ENCODE measurements around the gene ZBTB22. TPM values are rescaled to one million over a fixed set of nuclear protein-coding genes. Genes with fewer than 3 reads are reported as not detected.

Gene ZBTB22, protein sequence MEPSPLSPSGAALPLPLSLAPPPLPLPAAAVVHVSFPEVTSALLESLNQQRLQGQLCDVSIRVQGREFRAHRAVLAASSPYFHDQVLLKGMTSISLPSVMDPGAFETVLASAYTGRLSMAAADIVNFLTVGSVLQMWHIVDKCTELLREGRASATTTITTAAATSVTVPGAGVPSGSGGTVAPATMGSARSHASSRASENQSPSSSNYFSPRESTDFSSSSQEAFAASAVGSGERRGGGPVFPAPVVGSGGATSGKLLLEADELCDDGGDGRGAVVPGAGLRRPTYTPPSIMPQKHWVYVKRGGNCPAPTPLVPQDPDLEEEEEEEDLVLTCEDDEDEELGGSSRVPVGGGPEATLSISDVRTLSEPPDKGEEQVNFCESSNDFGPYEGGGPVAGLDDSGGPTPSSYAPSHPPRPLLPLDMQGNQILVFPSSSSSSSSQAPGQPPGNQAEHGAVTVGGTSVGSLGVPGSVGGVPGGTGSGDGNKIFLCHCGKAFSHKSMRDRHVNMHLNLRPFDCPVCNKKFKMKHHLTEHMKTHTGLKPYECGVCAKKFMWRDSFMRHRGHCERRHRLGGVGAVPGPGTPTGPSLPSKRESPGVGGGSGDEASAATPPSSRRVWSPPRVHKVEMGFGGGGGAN
- 11.3 and 15.0 TPM in 2 replicates for total RNA-seq

DNA sequence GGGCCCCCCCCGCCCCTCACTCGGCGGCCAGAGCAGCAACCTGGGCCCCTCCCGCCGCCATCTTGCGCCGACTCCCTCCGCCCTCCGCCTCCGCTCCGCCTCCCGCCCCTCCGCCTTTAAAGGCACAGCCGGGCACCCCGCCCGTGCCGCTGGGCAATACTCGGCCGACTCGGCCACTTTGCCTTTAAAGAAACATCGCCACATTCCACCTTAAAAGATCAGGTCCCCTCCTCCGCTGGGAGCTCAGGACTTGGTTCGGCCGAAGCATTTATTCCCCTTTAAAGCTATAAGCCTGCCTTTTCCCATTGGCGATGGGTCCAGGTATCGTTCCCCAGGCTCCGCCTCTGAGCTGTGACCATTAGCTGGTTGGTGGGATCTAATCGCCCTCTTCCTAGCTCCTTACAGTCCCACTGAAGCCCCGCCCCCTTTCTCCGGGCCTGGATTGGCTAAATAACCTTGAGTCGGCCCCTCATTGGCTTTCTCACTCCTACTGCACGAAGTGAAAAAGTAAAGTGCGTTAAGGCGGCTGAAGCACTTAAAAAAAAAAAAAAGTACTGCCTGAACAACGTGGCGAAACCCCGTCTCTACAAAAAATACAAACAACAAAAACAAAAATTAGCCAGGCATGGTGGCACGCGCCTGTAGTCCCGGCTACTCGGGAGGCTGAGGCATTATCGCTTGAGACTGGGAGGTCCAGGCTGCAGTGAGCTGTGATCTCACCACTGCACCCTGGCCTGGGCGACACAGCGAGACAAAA lies at the start of gene ZBTB22:
Gene ZBTB22 (minus strand): TSS at position 76 of the 757 bp plus-strand sequence. CDS start 828 bp downstream, outside the sequence.

DNA sequence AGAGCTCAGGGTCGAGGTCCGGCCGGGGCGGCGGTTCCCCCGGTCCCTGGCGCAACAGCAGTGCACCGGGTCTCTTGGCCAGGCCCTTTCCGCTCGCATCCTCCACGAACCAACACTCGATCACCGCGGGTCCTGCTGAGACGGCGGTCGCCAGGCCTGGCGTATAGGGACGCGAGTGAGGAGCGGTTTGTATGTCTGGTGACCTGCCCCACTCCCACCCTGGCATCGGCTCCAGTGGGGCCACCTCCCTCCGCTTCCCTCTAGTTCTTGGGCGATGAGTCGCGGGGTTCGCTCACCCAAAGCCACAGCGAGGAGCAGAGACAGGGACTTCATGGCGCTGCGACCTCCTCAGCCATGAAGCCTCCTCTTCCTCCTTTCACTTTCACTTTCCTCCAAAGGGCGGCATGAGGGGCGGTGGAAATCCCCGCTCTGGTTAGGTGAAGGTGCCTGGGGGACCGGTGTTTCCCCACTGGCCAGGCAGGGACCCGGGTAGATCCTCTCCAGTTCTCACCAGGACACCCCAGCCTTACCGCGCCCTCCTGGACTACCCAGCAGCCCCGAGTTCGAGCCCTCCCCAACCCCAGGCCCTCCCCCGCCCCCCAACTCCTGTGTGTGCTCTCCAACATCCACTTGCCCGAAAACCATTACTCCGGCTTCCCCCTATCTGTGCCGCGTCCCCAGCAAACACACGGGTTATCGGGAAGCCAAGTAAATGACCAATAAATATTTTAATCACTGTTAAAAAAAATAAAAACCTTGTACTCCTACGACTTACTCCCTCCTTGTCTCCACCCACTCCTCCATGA lies 3.6 kb downstream of the ZBTB22 start, which contains the start of gene TAPBP:
Gene TAPBP (minus strand): TSS at position 370 of the 806 bp plus-strand sequence. CDS start 37 bp downstream, at position 333.

DNA sequence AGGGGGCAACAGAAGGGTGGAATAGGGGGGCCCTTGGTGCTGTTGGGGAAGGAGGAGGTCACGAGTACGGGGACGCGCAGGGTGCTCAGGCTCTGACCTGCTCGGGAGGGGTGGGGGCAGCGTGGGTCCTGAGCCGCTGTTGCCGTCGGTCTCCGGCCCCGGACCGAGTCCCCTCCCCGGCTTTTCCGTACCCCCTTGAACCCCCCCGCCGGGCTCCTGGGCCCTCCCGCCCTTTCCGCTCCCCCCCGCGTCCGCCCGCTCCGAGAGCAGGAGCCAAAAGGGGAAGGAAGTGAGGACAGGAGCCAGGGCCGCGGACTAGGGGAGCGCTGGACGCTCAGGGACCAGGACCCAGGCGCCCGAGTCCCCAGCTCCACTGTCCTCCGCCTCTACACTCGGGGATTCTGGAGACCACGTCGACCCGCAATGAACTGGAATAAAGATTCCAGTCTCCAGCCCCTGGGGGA lies 18.7 kb downstream of the ZBTB22 start, which contains the start of gene RGL2:
Gene RGL2 (minus strand): TSS at position 170 of the 464 bp plus-strand sequence. CDS start 332 bp downstream, outside the sequence.

DNA sequence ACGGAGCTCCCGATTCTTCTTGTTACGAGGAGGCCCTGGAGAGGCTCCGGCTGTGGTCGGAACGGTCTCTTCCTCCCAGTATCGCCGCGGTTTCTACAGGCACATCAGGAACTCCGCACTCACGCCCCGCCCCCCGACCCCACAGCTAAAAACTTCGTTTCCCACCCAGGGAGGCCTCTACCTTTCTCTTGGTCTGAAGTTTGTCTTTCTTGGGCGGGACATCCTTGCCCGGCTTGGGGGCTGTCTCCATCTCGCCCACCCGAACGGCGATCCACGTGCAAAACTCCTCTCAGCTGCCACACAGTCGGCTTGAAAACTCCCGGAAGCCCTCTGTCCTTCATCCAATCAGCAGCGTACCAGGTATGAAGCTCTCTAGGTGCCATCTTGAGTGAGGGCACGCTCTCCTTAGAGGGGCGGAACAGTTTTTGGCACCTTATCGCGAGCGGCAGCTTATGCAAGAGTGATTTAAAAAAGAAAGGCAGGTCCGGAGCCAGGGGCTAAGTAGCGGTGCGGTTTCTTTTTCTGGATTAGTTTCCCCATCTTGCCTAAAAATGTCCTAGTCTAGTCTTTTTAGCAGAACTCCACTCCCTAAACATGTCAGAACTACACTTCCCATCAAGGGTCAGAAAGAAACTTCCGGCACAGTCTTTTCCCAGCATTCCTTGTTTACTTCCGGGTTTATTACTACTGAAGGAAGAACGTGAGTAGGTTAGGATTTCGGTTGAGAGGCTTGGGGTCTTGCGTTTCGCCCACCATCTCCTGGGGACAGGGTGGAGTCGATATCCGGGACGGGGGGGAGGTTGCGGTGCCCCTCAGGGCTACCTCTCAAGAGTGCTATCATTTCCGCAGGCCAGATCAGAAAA lies 28.4 kb downstream of the ZBTB22 start, which contains the start of the genes PFDN6 and WDR46:
Gene PFDN6 (plus strand): TSS at position 681 of the 863 bp plus-strand sequence. CDS start 256 bp downstream, outside the sequence.
Gene WDR46 (minus strand): TSS at position 319 of the 863 bp plus-strand sequence. CDS start 69 bp downstream, at position 250.

GRCh38 chr6:33276864-33277662 lies 40.5 kb downstream of the ZBTB22 start, which contains the start of gene B3GALT4:
B3GALT4 (plus strand) TSS chr6:33277123; CDS start chr6:33277420, 297 bp downstream.

GRCh38 chr6:33271468-33272274 lies 45.9 kb downstream of the ZBTB22 start, which contains the start of the genes RPS18 and VPS52:
RPS18 (plus strand) TSS chr6:33272075; CDS start chr6:33272120, 45 bp downstream.
VPS52 (minus strand) TSS chr6:33271876; CDS start chr6:33271675, 201 bp downstream.

Other genes with a start within 250 kb of the ZBTB22 start
- gene HLA-DPA1, start 244.1 kb downstream of the ZBTB22 start, total RNA-seq = not detected in 2 replicates
- 0.93 TPM in 1 of 2 replicates, not detected in the other for gene HLA-DPB1, start 241.8 kb downstream of the ZBTB22 start, total RNA-seq
- 0.07 TPM in 1 of 2 replicates, not detected in the other for gene COL11A2, start 125.3 kb downstream of the ZBTB22 start, total RNA-seq
- 14.9 and 17.1 TPM in 2 replicates for gene RXRB, start 117.1 kb downstream of the ZBTB22 start, total RNA-seq
- gene SLC39A7, start 116.9 kb downstream of the ZBTB22 start, total RNA-seq = 84.8 and 88.7 TPM in 2 replicates
- 28.8 and 35.9 TPM in 2 replicates for gene HSD17B8, start 113.1 kb downstream of the ZBTB22 start, total RNA-seq
- gene RING1, start 109.2 kb downstream of the ZBTB22 start, total RNA-seq = 14.3 and 16.4 TPM in 2 replicates
- 20.4 and 33.0 TPM in 2 replicates for gene VPS52, start 45.9 kb downstream of the ZBTB22 start, total RNA-seq
- gene RPS18, start 45.7 kb downstream of the ZBTB22 start, total RNA-seq = 3,725 and 4,247 TPM in 2 replicates
- gene B3GALT4, start 40.6 kb downstream of the ZBTB22 start, total RNA-seq = 8.2 and 8.7 TPM in 2 replicates
- 58.8 and 63.2 TPM in 2 replicates for gene WDR46, start 28.5 kb downstream of the ZBTB22 start, total RNA-seq
- gene PFDN6, start 28.1 kb downstream of the ZBTB22 start, total RNA-seq = 65.0 and 99.5 TPM in 2 replicates
- 50.0 and 58.6 TPM in 2 replicates for gene RGL2, start 18.8 kb downstream of the ZBTB22 start, total RNA-seq
- 73.3 and 78.8 TPM in 2 replicates for gene TAPBP, start 3.7 kb downstream of the ZBTB22 start, total RNA-seq
- gene DAXX, start 5.2 kb upstream of the ZBTB22 start, total RNA-seq = 38.4 and 41.6 TPM in 2 replicates
- 31.2 and 38.2 TPM in 2 replicates for gene KIFC1, start 74.1 kb upstream of the ZBTB22 start, total RNA-seq
- 12.5 and 17.6 TPM in 2 replicates for gene PHF1, start 93.3 kb upstream of the ZBTB22 start, total RNA-seq
- 155 and 228 TPM in 2 replicates for gene CUTA, start 100.4 kb upstream of the ZBTB22 start, total RNA-seq
- 2.1 and 3.5 TPM in 2 replicates for gene SYNGAP1, start 102.3 kb upstream of the ZBTB22 start, total RNA-seq
- gene ZBTB9, start 136.8 kb upstream of the ZBTB22 start, total RNA-seq = 3.3 and 5.3 TPM in 2 replicates